ENCODE data around the gene BMPER.

The BMPER gene

DNA sequence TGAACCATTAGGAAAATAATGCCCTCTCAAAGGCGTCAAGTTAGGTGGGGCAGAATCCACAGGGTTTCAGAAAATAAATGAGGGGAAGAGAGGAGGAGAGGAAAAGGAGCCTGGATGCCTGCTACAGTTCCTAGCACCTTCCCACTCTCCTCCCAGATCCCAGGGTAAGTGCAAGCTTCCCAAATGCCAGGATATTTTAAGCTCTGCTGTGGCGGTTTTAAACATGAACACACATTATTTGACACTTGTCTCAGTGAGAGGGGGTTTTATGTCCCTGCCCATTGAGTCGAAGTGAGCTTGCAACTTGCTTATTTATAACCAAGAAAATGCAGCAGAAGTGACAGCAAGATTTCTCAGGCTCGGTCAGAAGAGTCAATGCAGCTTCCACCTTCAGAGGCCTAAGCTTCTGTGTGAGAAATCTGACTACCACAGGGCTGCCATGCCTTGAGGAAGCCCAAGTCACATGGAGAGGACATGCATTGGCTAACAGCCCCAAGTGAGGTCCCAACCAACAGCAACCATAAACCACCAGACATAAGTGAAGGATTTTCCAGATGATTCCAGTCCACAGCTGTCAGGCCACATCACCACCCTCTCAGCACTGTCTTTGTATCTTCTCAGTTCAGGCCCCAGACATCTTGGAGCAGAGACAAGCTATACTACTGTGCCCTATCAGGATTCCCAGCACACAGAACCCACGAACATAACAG is 17.9 kb upstream of the BMPER start:
- in situ Hi-C loops (cut with MboI; ENCODE audit: low sequenced_read_pairs): no loop called here

DNA sequence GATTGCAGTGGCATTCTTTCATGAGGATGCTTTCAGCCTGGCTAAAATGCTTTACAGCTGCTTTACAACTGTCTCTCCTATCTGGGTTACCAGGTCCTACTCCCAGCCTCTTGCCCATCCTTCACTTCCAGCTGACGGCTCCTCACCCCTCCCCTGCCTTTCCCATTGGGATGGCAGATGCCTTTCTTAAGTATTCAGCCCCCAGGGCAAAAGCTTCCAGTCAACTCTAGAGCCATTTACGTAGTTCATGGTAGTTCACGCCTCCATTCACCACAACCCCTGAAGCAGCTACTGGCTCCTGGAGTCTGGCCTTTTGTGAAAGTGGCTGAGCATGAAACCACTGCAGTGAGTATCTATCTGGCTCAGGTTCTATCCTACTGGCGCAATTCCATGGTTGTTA is 17.2 kb upstream of the BMPER start:
- in situ Hi-C loops (cut with MboI; ENCODE audit: low sequenced_read_pairs): no loop called here

DNA sequence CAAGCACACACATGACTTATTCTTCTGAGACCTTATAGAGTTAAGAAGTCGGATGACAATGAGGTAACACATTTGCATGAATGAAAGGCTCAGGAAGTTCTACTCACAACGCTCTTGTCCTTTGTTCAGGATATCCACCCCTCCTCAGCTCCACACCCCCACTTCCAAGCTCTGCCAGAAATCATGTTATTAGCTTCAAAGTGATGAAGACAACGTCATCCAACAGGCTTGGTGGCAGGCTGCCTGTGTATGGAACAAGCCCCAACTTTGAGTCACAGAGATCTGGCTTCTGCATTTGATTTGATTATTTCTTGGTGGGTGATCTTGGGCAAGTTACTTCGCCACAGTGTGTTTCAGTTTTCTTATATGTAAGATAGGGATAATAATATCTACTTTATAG is 12.4 kb upstream of the BMPER start:
- in situ Hi-C loops (cut with MboI; ENCODE audit: low sequenced_read_pairs): no loop called here

DNA sequence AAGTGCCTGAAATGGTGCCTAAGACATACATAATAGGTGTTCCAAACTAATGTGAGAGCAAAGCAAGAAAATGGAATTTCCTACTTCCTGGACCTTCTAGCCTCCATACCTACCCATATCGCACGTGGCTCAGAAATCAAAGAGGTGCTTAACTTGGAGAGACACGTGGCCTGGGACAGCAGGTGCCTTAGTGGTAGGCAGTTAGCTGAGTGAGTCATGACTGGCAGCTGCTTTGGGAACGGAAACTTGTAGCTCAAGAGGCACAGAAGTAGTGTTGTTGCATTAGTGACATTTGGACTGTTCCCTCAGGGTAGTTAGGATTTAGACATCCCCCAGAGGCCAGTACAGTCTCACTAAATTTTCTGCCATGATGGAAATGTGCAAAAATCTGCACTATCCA is 12.0 kb upstream of the BMPER start:
- in situ Hi-C loops (cut with MboI; ENCODE audit: low sequenced_read_pairs): no loop called here

DNA sequence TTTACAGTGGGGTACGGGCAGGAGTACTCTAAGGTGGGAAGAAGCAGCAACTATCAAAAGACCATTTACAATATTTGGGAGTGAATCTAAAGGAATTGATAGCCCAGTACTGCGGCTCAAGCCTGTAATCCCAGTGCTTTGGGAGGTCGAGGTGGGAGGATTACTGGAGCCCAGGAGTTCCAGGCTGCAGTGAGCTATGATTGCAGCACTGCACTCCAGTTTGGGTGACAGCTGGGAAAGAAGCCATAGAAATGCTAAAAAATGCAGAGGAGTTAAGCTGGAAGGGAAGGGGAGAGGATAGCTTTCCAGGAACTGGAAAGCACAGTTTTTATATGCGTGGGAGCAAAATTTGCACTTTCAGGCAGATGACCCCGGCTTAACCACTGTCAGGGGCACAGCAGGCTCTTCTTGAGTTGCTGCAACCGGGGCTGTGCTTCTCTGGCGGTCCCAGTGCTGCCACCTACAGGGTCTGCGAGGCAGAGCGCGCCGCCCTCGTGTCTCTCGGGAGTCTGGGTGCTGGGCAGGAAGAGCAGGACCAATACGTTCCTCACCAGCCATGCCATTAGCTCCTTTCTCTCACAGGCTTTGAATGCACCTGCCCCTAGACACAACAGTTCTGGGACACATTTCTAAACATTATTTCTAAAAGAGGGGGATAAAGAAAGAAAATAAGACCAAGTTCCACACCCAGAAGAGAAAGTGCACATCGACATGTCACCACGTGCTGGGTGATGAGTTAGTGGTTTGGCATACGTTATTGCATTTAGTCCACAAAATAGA is 10.1 kb upstream of the BMPER start:
- in situ Hi-C loops (cut with MboI; ENCODE audit: low sequenced_read_pairs): no loop called here

DNA sequence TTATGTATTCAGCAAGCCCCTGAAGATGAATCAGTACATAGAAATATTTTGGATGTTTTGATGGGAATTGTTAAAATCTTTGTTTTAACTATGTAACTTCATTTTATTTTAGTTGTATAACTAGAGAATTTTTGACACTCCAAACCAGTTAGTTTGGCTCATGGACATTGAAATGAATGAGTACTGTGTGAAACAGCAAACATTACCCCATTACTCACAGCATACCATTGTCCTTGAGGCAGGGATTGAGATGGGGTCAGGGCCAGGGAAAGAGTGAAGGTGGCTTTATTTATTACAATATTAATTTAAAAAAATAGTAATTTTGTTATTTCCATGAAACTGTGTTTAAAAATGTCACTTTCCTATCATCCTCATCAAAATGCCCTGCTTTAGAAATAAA is 4.8 kb upstream of the BMPER start:
- in situ Hi-C loops (cut with MboI; ENCODE audit: low sequenced_read_pairs): no loop called here

DNA sequence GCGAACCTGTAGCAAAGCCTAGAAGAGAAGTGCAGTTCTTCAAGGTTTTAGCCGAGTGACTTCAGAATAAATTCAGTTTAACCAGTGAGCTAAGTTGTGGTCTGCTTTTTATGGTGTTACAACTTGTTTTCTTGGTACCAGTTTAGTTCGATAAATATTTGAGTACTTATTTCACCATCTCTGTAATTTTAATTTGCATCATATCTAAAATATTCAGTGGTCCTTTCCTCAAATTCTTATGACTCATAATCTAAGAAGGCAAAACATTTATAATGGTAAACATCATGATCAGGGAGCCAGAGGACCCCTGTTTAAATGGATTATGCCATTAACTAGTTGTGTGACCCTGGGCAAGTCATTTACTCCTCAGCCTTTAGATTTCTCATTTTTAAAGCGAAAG is 4.1 kb upstream of the BMPER start:
- in situ Hi-C loops (cut with MboI; ENCODE audit: low sequenced_read_pairs): no loop called here

DNA sequence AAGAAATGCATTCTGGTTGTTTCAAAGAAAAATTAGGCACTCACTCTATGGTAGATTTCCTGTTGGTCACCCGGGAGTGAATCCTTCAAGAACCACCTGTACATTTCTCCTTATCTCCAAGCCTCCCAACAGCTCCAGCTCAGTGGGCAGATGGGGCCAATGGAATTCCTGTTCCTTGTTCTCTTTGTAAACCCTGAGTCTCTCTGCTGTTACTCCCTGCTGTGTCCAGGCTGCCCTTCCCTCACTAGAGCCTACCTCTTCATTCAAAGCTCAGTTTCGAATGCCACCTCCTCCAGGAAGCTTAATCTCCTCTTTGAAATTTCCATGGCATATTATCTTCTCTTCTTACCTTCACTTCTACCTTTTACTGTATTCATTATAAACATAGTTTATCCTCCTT is 3.5 kb upstream of the BMPER start:
- in situ Hi-C loops (cut with MboI; ENCODE audit: low sequenced_read_pairs): no loop called here

DNA sequence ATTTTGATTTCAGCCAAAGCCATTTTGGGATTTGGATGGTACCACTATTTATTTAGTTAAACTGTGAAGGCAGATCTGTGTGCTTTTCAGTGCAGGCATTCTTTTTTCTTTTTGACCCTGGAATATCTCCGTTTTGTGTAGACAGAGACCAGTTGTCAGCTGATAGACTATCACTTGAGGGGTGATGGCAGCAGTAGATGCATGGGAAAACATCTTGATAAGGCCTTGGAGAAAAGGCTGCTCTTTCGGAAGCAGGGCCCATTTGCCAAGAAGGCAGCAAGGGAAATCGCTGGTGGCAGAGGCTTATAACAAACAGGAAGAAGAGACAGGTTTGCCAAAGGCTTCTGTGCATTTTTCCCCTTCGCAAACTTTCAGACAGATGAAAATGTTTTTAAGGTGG is 2.6 kb upstream of the BMPER start:
- in situ Hi-C loops (cut with MboI; ENCODE audit: low sequenced_read_pairs): no loop called here

DNA sequence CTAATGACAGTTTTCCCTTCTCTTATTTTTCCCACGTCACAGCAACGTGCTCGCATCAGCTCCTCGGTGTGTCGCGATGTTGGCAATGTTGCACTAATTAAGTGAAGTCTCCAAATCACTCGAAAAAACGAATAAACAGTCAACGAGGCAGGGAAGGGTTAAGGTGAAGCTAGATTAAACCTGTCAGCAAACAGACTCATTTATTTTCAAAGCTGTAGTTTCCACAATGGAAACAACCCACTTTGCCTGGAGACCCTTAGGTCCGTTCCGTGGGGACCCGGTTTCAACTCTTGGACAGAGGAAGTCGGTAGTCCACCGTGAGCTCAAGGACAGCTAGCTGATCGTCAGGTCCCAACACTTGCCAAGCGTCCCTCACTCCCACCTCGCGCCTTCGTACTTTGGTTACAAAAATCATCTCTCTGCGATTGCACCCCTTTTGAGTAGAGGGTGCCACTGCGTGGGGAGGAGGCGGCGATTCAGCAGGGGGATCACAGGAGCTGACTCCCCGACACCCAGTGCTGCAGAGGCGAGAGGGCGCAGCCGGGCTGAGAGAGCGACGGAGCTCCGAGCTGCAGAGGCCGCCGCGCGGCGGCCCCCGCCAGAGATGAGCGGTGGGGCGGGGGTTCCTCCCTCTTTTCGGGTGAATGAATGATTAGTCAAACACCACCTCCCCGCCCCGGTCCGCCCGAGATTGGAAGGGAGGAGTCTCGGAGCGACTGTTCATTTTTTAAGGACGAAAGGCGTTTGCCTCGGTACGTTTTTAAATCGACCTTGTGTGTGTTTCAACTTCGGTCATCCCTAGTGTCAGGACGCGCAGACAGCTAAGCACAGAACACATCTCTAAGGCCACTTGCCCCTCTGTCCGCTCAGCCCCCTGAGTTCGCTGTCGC is 1.3 kb upstream of the BMPER start:
- in situ Hi-C loops (cut with MboI; ENCODE audit: low sequenced_read_pairs): no loop called here

DNA sequence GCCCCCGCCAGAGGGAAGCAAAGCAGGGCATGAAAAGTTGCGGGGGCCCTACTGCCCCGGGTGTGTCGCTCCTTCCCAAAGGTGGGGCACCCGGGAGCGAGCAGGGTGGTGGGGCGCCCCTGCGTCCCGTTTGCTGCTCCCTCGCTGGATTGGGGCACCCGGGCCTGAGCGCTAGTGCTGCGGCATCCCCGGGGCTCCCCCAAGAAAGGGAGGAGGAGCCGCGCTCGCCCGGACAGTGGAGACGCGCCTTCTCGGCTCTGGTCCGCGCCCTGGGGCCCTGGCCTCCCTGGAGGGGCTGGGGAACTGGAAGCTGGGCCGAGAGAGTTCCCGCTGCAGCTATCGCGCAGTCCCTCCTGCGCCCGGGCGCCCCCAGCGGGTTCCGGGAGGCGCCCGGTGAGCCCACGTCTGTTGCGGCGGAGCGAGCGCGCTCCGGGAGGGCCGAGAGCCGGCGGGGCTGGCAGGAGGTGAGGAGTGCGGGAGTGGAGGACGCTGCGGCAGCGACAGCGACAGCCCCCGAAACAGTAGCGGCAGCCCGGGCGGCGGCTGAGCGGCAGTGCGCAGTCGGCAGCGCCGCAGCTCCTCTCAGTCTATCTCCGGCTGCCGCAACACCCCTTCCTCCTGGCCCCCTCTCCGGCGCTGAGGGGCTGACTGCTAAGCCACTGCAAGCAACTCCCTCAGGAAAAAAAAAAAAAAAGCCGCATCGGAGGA is 504 bp upstream of the BMPER start:
- in situ Hi-C loops (cut with MboI; ENCODE audit: low sequenced_read_pairs): no loop called here

DNA sequence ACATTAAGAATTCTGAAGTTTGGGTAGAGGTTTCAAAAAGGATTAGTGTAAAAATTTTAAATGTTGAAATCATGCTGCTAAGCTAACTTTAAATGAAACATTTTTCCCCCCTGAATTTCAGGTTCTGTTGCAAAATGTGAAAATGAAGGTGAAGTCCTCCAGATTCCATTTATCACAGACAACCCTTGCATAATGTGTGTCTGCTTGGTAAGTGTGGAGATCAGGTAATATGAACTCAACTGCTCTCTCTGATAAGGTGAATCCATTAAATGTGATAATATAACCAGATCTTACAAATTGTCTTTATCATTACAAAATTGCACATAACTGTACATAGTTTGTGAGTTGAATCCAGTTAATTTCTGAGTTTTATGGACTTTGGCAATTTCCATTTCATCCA is 1.4 kb downstream of the BMPER start:
- in situ Hi-C loops (cut with MboI; ENCODE audit: low sequenced_read_pairs): no loop called here

DNA sequence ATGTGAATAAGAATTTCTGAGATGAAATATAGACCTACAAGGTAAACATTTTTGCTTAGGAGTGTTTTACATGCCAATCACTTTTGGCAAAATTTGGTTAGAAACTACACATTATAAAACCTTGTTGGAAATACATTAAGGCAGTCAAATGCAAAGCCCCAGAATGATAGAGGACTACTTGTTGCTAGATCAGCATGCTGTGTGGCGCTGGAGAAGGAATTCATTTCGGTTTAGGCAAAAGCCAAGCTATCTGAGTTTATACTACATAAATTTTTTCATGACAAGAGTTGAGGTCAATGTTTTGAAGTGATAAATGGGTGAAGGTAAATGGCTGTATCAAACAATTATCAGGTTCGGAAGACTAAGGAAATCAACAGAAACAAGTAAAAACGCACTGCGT is 2.3 kb downstream of the BMPER start:
- in situ Hi-C loops (cut with MboI; ENCODE audit: low sequenced_read_pairs): no loop called here

DNA sequence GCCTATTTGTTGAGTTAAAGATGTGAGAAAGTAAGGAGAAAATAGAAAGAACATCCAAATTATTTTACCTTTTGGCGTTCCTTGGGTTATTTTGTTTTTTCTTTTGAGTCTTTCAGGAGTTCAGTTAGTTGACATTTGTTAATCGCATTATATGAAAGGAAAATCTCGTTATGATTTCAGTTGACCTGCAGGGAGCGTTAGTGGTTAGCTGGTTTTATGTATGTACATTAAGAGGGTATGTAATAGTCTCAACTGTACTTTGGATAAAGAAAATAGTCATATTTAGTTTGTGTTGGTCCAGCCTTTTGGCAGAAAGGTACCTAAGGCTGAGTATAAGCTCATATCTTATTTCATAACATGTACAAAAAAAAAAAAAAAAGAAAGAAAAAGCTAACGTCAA is 4.0 kb downstream of the BMPER start:
- in situ Hi-C loops (cut with MboI; ENCODE audit: low sequenced_read_pairs): no loop called here

DNA sequence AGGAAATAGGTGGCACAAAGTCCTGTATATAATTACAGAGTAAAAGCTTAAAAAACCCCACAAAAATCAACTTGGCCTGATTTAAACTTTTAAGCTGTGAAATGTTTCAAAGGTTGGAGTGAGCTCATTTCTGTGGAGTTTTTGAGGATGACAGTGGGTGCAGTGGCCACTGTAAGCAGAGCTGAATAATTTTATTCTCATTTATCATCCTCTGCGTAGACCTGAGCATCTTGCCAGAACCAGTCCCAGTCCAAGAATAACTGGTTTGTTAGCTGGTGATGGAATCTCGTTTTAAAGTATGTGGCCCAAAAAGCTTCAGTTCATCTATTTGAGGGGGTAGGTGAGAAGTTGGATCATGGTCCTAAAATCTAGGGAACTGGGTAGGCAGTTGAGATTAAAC is 4.4 kb downstream of the BMPER start:
- in situ Hi-C loops (cut with MboI; ENCODE audit: low sequenced_read_pairs): no loop called here

DNA sequence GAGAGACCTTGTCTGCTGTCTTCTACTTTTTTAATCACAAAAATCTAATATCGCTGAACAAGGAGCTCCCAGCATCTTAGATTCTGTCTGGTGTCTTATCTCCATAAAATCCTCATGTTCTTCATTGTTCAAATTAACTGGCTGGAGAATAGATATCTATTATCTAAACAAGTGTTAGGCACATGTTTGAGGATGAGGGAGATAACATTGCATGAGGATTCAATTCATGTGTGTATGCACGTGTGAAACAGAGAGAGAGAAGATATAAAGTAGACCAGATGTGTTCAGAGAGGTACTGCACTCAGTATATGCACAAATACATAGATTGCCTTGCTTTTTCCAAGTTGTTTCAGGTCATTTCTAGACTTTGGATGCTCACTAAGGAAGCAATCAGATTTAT is 5.4 kb downstream of the BMPER start:
- in situ Hi-C loops (cut with MboI; ENCODE audit: low sequenced_read_pairs): no loop called here

DNA sequence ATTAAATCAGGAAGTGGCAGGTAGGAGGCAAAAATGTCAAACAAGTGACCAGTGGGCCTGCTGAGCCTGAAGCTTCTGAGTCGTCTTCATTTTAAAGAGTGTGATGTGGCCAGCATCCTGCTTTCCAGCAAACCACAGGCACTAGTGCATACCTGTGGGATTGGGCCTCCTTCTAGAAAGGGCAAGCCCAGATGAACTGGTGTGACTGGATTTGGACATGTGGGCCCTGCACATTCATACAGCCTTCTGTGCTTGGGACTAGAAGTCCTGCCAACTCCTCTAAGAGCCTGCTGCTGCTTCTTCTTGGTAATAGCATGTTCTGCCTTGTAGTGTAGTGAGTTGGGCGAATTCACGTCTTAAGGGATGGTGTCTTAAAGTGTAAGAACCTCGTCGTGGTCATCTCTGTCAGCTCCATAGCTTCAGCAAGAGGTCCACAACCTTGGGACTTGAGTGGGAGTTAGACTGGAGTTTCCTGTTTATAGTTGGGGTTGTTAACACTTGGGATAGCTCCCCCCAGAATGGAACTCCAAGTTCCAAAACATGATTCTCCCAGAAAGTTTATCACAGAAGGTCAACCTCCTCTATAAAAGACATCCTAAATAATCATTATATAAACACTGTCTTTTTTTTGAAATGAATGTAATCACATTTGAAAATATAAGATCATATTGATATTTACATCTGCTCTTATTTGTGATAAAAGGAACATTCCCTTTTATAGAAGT is 11.2 kb downstream of the BMPER start:
- in situ Hi-C loops (cut with MboI; ENCODE audit: low sequenced_read_pairs): no loop called here

DNA sequence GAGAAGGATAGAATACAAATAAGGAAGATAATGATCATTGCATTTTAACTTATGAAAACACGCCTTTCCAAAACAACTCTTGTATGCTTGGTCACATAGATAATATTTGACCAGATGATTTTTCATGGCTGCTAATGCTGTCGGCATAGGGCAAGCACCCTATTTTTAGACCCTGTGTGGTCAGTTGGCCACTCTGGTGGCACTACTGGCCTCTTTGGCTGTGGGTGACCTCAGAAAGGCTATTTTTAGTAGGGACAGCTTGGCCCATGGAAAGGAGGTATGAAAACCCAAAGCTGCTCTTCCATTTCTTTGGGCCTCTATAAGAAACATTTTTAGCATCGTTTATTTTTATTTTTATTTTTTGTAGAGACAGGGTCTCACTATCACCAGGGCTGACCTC is 12.3 kb downstream of the BMPER start:
- in situ Hi-C loops (cut with MboI; ENCODE audit: low sequenced_read_pairs): no loop called here

DNA sequence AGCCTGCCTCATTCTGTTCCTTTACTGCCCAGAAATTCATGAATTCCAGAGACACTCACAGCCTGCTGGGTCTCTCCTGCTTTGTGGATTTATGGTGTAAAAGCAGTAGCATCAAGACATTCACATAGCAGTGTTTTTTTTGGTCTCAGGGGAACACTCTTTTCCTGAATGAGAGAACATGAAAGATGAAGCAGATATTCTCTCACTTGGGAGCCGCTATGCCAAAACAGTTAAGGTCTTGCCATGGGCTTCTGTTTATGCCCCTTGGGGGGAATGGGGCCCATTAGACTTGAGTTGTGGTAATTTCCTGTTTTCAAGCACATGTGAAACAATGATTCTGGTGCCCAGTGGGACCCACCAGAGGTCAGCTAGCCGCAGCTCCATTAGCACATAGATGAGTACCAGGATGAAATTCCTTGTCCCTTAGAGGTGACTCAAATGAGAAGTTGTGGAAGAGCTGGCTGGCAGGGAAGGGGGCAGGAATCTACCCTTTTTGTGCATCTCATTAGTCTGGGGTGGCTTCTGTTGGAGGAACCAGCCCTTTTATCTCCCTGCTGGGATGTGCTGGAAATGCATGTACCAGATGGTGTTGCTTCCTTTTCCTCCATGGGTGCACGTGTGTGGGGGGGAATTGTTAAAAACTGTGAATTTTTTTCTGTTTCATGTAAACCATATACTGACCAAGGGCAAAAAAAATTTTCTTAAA is 13.3 kb downstream of the BMPER start:
- in situ Hi-C loops (cut with MboI; ENCODE audit: low sequenced_read_pairs): no loop called here

DNA sequence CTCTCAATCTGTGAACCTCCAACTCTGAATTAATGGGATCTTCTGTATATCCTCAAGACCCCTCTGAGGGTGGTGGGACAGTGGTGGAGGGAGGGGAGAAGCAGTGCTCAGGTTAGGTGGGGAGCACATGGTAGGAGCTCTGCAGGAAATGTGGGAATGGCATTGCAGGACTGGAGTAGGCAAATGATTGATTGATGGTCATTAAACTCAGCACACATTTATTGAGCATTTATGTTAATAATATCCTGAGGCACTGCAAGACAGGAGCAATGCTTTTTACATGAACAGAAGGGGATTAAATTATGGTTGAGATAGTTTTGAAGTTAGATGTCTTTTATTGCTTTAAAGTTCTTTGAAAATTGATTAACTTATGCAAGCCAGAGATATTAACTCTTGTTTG is 14.1 kb downstream of the BMPER start:
- in situ Hi-C loops (cut with MboI; ENCODE audit: low sequenced_read_pairs): no loop called here
